ENCODE results near the gene SCAMP2. TPM values are rescaled to one million over a fixed set of nuclear protein-coding genes. Genes with fewer than 3 reads are reported as not detected.
A peak's percentile ranks its signal among the peaks of the same experiment; 100 is the strongest.

SCAMP2 gene
- total RNA-seq, 2 experiments from 2014 or later: 57.8 to 58.9 TPM

GRCh38 chr15:74808078-74808839 lies 64.9 kb downstream of the SCAMP2 start:
- Mint-ChIP-seq H3K36me3 (ENCODE audit: low read depth) (peaks cover 11% of the 10 kb centered on the region), H3K27ac (no peak overlapping the region), H3K4me3 (no peak overlapping the region), H3K9me3 (no peaks in the 10 kb centered on the region), H3K27me3 (no peaks in the 10 kb centered on the region), H3K4me1 (ENCODE audit: low read depth) (peaks cover 17% of the 10 kb centered on the region)
- no peak for ATAC-seq
- ChIA-PET POLR2A (interaction anchor here (0.6 to 2.7 kb wide), 11 partner anchors 9 to 432 kb away, joined by 3 to 11 read pairs (median 4); no protein-coding TSS in a partner anchor), CTCF (interaction anchor here (0.7 to 8.1 kb wide), 5 partner anchors 9 to 838 kb away, joined by 3 to 83 read pairs (median 7); no protein-coding TSS in a partner anchor)
- intact Hi-C loops (cut with micrococcal nuclease): no loop called here
- no peak for DNase-seq
- TF ChIP-seq CTCF (IDR thresholded peaks at IDR 0.05): no peak

GRCh38 chr15:74807282-74807681 lies 65.9 kb downstream of the SCAMP2 start:
- ChIA-PET POLR2A (interaction anchor here (0.6 to 2.7 kb wide), 7 partner anchors 11 to 431 kb away, joined by 3 to 11 read pairs (median 4); no protein-coding TSS in a partner anchor), CTCF (interaction anchor here (0.9 to 8.1 kb wide), 3 partner anchors 26 to 94 kb away, joined by 3 to 83 read pairs (median 7); no protein-coding TSS in a partner anchor)
- Mint-ChIP-seq H3K4me3 (no peak overlapping the region), H3K9me3 (no peaks in the 10 kb centered on the region), H3K4me1 (ENCODE audit: low read depth) (peaks cover 17% of the 10 kb centered on the region), H3K36me3 (ENCODE audit: low read depth) (peaks cover 17% of the 10 kb centered on the region), H3K27me3 (no peaks in the 10 kb centered on the region), H3K27ac (no peak overlapping the region)
- intact Hi-C loops (cut with micrococcal nuclease): no loop called here
- DNase-seq (no peak), ATAC-seq (no peak)
- TF ChIP-seq CTCF (IDR thresholded peaks at IDR 0.05): no peak

- Mint-ChIP-seq H3K36me3 (ENCODE audit: low read depth) (peaks cover 36% of the 10 kb centered on the region), H3K9me3 (no peaks in the 10 kb centered on the region), H3K27me3 (no peaks in the 10 kb centered on the region), H3K4me3 (no peak overlapping the region), H3K4me1 (ENCODE audit: low read depth) (peaks cover 21% of the 10 kb centered on the region), H3K27ac (peak overlapping the region; percentile 8)
- intact Hi-C loops (cut with micrococcal nuclease): no loop called here
- ATAC-seq (no peak), DNase-seq (no peak)
- ChIA-PET POLR2A (interaction anchor here (0.6 to 2.6 kb wide), 13 partner anchors 8 to 110 kb away, joined by 3 to 15 read pairs (median 4); partner anchors contain the start of gene LMAN1L), CTCF (interaction anchor here (0.6 to 8.1 kb wide), 8 partner anchors 12 to 170 kb away, joined by 3 to 83 read pairs (median 6); no protein-coding TSS in a partner anchor)
- no peak for TF ChIP-seq CTCF (IDR thresholded peaks at IDR 0.05)
These were observed 68.2 kb downstream of the SCAMP2 start for GRCh38 chr15:74804935-74805334.

- POLR2A ChIA-PET: interaction anchor here (1.5 to 2.6 kb wide), 2 partner anchors 20 to 65 kb away, joined by 3 to 13 read pairs; no protein-coding TSS in a partner anchor
- ATAC-seq (no peak), DNase-seq (no peak)
- no peak overlapping the region for H3K27ac Mint-ChIP-seq
- TF ChIP-seq CTCF (IDR thresholded peaks at IDR 0.05): no peak
- H3K4me1 Mint-ChIP-seq (ENCODE audit: low read depth): peaks cover 34% of the 10 kb centered on the region
- H3K4me3 Mint-ChIP-seq: no peak overlapping the region
- no peaks in the 10 kb centered on the region for H3K27me3 Mint-ChIP-seq
- CTCF ChIA-PET: interaction anchor here (2.2 to 8.1 kb wide), 2 partner anchors 22 to 31 kb away, joined by 8 to 83 read pairs; no protein-coding TSS in a partner anchor
- intact Hi-C loops (cut with micrococcal nuclease): no loop called here
- no peaks in the 10 kb centered on the region for H3K9me3 Mint-ChIP-seq
- peaks cover 53% of the 10 kb centered on the region for H3K36me3 Mint-ChIP-seq (ENCODE audit: low read depth)
These were observed 70.2 kb downstream of the SCAMP2 start for GRCh38 chr15:74802862-74803447.
